Kidney epithelial cell (primary cell): ENCODE data around the gene KDM2B. TPM values are rescaled to one million over a fixed set of nuclear protein-coding genes. Genes with fewer than 3 reads are reported as not detected.

Experiments
- DNase-seq: peaks from one replicate; pipeline ENCODE4 v3.0.0-alpha.2; 2010; ENCODE audit warnings: low read depth
- H3K27me3 ChIP-seq: 2 replicates; pipeline ENCODE4 v1.6.0; 2011; ENCODE audit warnings: low read length; ENCODE audit not compliant: control insufficient read depth, insufficient read depth
- H3K36me3 ChIP-seq: 2 replicates; pipeline ENCODE4 v1.5.1; 2011; ENCODE audit warnings: low read length; ENCODE audit not compliant: control insufficient read depth, insufficient read depth
- H3K4me3 ChIP-seq: 2 replicates; pipeline ENCODE4 v1.5.1; 2011; ENCODE audit warnings: low read depth, mild to moderate bottlenecking, control low read depth, low read length
- total RNA-seq: library from RNA; depleted of rRNA; stranded (reverse); fragments of >200 nt; gene quantifications from 2 replicates; pipeline ENCODE4 v1.2.3, GENCODE V29; 2015
- TF ChIP-seq, protein P1 (sequence below): IDR thresholded peaks from 2 replicates; pipeline ENCODE4 v1.5.1; 2011; ENCODE audit warnings: mild to moderate bottlenecking, moderate library complexity, low read length, control low read depth, inconsistent platforms; ENCODE audit not compliant: insufficient read depth, poor library complexity, severe bottlenecking

Gene KDM2B
- total RNA-seq, 1 donor from 2014 or later: 34.7 TPM

DNA sequence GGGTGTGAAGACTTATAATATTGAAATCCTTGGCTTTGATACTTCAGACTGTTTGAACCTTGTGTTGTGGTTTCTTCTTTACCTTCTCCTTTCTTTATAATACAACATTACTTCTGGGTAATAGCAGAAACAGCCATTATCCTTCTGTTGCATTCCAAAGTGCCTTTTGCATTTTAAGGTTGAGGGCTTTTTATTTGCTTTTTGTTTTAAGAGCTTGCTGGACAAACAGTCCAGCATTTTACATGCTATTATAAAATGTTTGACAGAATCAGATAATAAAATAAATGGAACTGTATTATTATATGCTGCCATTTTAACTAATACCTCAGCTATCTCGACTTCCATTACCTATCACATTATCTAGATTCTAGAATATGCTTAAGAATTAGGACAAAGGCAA is 166.9 kb downstream of the KDM2B start:
- Histone ChIP-seq H3K4me3 (no peak overlapping the region), H3K36me3 (no peaks in the 10 kb centered on the region), H3K27me3 (no peaks in the 10 kb centered on the region)
- TF ChIP-seq, protein P1, sequence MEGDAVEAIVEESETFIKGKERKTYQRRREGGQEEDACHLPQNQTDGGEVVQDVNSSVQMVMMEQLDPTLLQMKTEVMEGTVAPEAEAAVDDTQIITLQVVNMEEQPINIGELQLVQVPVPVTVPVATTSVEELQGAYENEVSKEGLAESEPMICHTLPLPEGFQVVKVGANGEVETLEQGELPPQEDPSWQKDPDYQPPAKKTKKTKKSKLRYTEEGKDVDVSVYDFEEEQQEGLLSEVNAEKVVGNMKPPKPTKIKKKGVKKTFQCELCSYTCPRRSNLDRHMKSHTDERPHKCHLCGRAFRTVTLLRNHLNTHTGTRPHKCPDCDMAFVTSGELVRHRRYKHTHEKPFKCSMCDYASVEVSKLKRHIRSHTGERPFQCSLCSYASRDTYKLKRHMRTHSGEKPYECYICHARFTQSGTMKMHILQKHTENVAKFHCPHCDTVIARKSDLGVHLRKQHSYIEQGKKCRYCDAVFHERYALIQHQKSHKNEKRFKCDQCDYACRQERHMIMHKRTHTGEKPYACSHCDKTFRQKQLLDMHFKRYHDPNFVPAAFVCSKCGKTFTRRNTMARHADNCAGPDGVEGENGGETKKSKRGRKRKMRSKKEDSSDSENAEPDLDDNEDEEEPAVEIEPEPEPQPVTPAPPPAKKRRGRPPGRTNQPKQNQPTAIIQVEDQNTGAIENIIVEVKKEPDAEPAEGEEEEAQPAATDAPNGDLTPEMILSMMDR: no peak
- DNase-seq: no peak

DNA sequence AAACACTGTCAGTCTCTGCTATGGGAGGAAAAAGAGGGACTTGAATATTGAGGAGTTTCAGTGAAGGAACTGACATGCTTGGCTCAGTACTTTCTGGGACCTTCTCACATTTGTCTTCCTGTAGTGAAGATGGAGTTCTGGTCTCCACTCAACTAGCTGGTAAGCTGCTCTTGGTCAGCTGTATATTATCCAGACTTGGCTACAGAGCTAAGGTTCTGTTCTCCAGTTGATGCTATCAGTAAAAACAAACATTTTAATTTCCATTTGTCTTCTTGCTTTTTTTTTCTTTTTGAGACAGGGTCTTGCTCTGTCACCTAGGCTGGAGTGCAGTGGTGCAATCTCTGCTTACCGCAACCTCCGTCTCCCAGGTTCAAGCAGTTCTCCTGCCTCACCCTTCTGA is 175.6 kb downstream of the KDM2B start:
- TF ChIP-seq, protein P1: no peak
- no peaks in the 10 kb centered on the region for H3K36me3 ChIP-seq

DNA sequence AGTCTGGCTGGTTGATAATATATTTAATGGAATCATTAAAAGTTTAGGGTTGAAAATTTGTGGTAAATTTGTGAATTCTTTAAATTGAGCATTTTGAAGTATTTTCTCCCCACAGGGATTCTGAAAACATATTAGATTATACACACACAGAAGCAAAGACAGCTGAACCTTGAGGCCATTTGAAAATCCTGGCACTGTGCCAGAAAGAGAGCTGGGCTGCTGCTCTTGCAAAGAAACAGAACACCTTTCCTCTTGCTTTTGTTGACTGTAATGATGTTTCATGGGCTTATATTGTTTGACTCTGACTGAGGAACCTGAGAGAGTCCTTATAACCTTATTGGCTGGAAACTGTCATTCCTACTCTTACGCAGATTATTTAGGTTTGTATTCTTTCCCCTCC is 176.1 kb downstream of the KDM2B start:
- no peaks in the 10 kb centered on the region for H3K27me3 ChIP-seq
- no peaks in the 10 kb centered on the region for H3K36me3 ChIP-seq
- no peak overlapping the region for H3K4me3 ChIP-seq
- DNase-seq: no peak
- TF ChIP-seq, protein P1: no peak

More for the DNA sequence above, 175.6 kb downstream of the KDM2B start:
- Histone ChIP-seq H3K27me3 (no peaks in the 10 kb centered on the region), H3K4me3 (no peak overlapping the region)
- DNase-seq: no peak

DNA sequence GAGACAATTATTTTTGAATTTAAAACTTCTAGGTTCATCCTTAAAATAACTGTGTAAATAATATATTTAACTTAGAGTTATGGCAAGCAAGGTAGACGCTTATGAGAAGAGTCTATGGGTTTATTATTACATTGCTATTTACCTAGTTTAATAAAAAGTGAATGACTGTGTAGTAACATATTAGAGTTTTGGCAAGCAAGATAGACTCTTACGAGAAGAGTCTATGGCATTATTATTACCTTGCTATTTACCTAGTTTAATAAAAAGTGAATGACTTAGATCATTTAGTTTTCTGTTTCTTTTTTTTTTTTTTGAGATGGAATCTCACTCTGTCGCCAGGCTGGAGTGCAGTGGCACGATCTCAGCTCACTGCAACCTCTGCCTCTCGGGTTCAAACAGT is 177.1 kb downstream of the KDM2B start:
- no peak for DNase-seq
- H3K36me3 ChIP-seq: no peaks in the 10 kb centered on the region
- H3K4me3 ChIP-seq: no peak overlapping the region
- TF ChIP-seq, protein P1: no peak
- no peaks in the 10 kb centered on the region for H3K27me3 ChIP-seq

DNA sequence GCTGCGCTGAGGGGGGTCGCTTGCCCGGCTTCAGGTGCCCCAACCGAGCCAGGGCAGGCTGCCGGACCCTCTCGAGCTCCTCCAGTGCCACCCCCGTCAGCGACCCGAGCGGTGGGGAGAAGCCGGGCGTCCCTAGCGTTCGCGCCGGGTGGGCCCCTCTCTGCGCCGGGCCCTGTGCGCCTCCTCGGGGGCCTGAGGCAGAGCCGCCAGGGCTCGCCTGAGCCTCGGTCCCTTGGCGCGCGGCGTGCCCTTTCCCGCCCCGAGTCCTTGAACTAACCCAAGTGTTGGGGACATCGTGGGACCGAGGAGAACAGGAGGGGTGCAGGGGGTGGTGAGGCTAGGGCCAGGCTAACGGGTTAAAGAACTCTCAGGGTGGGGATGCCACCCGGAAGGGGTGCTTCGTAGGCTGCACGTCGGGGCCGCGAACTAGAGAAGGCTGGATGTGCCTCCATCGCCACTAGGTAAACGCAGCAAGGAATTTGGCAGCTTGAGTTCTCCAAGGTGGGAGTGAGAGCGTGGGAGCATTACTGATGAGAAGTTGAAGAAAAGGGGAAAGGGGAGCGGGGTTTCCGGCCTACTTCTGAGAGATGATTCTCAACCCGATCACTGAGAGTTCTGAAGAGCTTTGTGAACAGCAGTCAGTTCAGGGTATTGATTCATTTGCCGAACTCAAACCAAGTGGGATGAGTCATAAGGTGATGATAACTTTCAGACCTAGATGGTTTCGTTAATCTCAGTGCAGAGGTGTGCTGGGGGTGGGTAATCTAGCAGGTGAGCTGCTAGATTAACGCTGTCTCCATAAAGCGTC is 180.3 kb downstream of the KDM2B start:
- DNase-seq: no peak
- no peaks in the 10 kb centered on the region for H3K27me3 ChIP-seq
- no peaks in the 10 kb centered on the region for H3K36me3 ChIP-seq
- TF ChIP-seq, protein P1: no peak
- H3K4me3 ChIP-seq: peak overlapping the region; percentile 79
